ENCODE data around the gene NDOR1.

GRCh38 chr9:137228968-137229896, 23.7 kb downstream of the NDOR1 start:
- TF ChIP-seq, protein P1, sequence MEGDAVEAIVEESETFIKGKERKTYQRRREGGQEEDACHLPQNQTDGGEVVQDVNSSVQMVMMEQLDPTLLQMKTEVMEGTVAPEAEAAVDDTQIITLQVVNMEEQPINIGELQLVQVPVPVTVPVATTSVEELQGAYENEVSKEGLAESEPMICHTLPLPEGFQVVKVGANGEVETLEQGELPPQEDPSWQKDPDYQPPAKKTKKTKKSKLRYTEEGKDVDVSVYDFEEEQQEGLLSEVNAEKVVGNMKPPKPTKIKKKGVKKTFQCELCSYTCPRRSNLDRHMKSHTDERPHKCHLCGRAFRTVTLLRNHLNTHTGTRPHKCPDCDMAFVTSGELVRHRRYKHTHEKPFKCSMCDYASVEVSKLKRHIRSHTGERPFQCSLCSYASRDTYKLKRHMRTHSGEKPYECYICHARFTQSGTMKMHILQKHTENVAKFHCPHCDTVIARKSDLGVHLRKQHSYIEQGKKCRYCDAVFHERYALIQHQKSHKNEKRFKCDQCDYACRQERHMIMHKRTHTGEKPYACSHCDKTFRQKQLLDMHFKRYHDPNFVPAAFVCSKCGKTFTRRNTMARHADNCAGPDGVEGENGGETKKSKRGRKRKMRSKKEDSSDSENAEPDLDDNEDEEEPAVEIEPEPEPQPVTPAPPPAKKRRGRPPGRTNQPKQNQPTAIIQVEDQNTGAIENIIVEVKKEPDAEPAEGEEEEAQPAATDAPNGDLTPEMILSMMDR (IDR thresholded peaks at IDR 0.05; ENCODE audit: poor library complexity): no peak
- TF ChIP-seq EZH2phosphoT487 (IDR thresholded peaks at IDR 0.05; ENCODE audit: low read depth, severe bottlenecking, unreplicated experiment): no peak
- no peak for TF ChIP-seq EZH2 (IDR thresholded peaks at IDR 0.05; ENCODE audit: borderline replicate concordance)

Measured in hepatocyte (in vitro differentiated cells).